Superior temporal gyrus (tissue), 1 donor: ENCODE results near the gene SLC44A4.
"Not testable (repeated sequence)": the region's sequence is repeated elsewhere in the genome, so short reads cannot be mapped to it uniquely, and the experiment has no call there.

Experiments used
- DNase-seq: peaks from one replicate; pipeline ENCODE4 v3.0.0-alpha.2; 2016; ENCODE audit errors: extremely low spot score

The SLC44A4 gene

DNA sequence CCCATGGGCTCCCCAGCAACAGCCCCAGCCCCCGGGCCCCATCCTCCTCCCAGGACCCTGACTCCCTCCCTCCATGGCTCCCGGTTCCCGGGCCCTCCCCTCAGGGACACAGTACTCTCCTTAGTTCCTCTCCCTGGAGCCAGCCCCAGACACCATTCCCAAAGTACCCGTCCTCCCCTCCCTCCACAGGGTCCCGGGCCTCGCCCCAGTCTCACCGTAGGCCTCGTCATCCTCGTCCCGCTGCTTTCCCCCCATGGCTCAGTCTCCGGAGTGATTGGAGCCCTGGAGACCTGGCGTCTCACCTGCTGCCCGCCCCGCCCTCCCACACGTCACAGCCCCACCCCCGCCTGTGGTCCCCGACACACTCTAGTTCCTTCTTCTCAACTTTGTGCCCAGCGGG, at the start of gene SLC44A4:
SLC44A4 (minus strand) TSS at position 272 of the 400 bp plus-strand sequence; CDS start at position 255, 17 bp downstream.
- no peak for DNase-seq

DNA sequence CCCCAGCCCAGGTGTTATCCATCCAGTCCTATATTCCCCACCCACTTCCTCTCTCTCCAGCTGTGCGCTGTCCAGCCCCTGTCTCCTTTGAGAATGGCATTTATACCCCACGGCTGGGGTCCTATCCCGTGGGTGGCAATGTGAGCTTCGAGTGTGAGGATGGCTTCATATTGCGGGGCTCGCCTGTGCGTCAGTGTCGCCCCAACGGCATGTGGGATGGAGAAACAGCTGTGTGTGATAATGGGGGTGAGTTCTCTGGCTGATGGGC, 49.8 kb upstream of the SLC44A4 start:
- DNase-seq = no peak

DNA sequence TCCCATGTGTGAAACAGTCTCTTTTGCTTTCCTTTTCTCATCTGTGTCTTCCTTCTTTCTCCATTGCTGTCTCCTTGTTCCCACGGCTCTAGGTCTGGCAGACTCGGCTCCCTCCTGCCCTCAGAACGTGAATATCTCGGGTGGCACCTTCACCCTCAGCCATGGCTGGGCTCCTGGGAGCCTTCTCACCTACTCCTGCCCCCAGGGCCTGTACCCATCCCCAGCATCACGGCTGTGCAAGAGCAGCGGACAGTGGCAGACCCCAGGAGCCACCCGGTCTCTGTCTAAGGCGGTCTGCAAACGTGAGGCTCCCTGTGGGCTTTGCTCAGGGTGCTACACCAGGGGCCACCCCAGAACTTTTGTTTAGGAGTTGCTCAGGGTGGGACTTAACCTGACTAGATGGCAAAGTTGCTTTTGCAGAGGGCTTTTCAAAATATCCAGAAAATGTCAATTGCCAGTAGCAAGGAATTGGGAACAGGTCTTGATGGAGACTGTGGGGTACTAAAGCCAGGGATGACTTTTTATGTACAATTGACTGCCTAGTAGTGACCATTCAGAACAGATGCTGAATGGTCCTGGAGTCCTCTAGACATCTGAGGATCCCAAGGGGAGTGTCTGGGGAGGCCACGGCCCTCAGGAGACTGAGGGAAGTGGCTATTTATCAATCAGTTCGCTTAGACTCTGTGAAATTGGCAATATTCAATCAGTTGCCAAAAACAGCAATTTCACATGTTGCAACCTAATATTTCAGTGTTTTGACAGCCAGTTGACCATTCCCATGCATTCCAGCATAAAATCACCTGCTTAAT, 49.3 kb upstream of the SLC44A4 start:
- DNase-seq = no peak

DNA sequence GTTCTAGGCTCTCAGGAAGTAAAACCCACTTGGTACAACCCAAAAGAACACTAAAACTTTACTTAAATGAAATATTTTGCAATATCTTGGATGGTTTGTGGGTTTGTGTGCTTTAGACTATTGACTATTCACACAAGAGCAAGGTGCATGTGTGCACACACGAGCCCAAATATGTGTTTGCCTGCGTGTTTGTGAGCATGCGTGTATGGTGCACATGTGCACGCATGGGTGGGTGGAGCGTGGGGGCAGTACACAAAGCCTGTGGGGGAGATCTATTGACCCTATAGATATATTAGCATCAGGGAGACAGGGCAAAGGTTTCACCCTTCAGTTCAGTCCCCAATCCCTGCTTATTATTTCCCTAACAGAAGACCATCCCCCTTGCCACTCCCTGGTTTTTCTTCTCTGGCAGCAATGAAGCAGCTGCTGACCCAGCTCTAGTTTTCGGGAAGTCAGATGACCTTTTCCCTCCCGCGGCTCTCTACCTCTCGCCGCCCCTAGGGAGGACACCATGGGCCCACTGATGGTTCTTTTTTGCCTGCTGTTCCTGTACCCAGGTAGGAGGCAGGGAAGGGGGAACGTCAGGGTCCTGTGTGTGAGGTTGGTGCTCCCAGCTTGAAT, 48.6 kb upstream of the SLC44A4 start, which contains the start of gene C2:
C2 (plus strand) TSS at position 476 of the 621 bp plus-strand sequence; CDS start at position 512, 36 bp downstream.
- no peak for DNase-seq

DNA sequence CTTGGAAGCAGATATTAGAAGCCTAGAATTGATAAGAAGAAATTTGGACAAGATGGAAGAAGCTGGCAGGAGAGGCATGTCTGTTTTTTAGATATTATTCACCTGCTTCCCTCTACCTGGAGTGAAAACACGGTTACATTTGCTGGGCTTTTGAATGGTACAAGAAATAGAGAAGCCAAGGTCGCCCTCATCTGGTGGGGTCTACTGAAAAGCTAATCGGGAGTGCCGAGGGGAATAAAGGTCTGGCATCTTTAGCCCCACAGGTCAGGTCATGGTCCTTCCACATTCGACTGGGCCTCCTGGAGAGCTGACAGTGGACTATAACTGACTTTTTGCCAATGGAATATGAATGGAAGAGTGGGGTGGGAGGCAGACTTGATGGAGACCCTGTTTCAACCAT, 44.1 kb upstream of the SLC44A4 start:
- no peak for DNase-seq

DNA sequence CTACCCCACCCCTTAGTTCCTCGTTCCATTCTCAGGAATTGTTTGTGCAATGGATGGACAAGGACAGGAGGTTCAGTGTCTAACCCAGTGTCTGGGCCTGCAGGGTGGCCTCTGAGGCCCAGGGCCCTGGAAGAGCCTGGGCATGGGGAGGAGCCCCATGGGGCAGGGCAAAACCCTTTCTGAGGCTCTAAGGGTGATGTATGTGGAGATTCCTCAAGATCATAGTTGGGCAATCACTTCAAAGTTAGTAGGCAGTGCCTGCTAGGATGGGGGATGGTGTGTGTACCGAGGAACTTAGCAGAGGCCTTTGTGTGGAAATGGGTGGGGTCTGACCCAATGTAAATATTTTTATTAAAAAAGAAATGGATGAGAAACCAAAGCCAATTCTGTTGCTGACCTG, 42.0 kb upstream of the SLC44A4 start:
- DNase-seq = no peak

DNA sequence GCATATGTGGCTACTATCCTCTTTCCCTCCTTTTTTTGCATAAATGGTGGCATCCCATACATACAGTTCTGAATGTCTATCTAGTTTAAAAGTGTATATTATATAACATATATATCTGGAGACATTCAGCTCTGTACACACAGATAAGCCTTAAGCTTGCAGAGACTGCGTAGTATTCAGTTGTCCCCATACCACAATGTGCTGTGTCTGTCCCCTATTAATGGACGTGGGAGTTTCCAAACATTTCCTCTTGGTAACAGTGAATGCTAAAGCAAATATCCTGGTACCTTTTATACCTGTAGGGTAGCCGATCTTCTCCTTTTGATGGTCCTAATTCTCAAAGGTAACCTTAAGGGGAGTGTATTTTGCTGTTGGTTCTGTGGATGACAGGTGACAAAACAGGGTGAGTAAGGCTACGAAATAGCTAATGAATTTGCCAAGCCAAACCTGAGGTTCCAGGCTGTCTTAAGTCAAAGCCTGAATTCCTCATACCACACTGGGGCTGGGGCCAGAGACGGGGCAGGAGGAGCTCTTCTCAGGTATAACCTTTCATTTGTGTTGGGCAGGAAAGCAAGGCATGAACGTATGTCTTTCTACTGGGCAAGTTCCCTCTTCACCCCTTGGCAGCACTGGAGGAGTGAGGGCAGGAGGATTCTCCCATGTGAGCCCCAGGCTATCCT, 41.0 kb upstream of the SLC44A4 start:
- DNase-seq = no peak

DNA sequence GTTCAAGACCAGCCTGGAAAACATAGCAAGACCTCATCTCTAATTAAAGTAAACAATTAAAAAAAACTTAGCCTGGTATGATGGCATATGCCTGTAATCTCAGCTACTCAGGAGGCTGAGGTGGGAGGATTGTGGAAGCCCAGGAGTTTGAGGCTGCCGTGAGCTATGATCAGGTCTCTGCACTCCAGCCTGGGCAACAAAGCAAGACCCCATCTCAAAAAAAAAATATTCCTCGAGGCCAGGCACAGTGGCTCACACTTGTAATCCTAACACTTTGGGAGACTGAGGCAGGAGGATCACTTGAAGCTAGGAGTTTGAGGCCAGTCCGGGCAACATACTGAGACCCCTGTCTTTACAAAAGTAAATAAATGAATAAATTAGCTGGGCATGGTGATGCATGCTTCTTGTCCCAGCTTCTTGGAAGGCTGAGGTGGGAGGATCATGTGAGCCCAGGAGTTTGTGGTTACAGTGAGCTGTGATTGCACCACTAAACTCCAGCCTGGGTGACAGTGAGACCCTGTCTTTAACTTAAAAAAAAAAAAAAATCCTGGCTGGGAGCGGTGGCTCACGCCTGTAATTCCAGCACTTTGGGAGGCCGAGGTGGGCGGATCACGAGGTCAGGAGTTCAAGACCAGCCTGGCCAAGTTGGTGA, 39.4 kb upstream of the SLC44A4 start:
- no peak for DNase-seq

DNA sequence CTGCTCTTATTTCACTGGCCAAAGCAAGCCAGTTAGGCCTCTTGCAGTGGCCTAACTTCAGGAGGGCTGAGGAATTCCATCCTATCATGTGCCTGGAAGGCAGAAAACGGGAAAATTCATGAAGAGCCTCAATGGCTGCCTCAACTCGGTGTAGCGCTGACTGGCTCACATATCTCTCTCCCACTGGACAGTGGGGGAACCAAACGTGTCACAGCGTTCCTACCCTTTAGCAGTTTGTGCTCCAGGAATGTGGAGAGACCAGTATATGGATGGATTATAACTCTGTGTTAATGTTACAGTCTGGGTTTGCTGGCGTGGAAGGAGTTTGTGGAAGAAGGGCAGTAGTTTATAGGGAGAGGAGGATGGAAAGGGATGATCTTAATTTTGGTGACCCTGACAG, 37.0 kb upstream of the SLC44A4 start:
- DNase-seq = no peak

DNA sequence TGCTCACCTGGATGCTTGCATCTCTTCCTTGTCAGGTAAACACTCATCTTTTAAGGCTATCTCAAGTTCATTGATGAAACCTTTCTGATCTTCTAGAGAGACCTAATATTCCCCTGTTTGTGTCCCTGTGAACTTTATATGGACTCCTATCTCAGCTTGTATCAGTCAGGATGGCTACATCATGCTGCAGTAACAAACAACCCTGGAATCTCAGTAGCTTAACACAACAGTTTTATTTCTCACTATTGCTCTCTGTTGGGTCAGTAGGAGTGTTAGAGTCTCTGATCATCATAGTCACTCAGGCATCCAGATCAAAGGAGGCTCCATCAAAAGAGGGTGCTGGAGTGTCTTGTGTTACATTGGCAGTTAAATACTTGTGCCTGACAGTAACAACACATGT, 36.6 kb upstream of the SLC44A4 start:
- DNase-seq = no peak

DNA sequence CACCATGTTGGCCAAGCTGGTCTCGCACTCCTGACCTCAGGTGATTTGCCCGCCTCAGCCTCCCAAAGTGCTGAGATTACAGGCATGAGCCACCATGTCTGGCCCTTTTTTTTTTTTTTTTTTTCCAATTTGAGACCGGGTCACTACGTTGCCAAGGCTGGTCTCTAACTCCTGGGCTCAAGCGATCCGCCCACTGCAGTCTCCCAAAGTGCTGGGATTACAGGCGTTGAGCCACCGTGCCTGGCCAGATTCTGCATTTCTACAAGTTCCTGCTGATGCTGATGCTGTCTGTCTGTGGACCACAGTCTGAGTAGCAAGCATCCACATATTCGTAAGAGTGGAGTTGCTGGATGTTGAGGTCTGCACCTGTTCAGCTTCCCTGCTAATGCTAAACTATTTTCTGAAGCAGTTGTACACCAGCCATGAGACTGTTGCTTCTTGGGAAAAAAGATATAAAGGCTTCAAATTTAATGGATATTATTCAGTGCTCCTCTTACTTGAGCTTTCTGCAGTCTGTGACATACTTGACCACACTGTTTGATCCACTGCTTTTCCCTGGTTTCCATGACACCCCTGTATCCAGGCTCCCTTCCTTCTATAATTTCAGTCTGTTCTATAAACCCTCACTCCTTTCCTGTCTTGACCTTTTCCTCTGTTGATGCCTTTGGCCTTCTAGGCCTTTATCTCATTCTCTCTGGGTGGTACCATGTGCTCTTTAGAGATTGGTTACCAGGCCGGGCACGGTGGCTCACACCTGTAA, 33.2 kb upstream of the SLC44A4 start:
- DNase-seq = no peak

DNA sequence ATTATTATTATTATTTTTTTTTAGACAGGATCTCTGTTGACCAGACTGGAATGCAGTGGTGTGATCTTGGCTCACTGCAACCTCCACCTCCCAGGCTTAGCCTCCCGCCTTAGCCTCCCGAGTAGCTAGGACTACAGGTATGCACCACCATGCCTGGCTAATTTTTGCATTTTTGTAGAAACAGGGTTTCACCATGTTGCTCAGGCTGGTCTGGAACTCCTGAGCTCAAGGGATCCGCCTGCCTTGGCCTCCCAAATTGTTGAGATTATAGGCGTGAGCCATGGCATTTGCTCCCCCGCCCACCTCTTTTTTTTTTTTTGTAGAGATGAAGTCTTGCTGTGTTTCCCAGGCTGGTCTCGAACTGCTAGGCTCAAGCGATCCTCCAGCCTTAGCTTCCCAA, 30.5 kb upstream of the SLC44A4 start:
- DNase-seq = not testable (repeated sequence)

DNA sequence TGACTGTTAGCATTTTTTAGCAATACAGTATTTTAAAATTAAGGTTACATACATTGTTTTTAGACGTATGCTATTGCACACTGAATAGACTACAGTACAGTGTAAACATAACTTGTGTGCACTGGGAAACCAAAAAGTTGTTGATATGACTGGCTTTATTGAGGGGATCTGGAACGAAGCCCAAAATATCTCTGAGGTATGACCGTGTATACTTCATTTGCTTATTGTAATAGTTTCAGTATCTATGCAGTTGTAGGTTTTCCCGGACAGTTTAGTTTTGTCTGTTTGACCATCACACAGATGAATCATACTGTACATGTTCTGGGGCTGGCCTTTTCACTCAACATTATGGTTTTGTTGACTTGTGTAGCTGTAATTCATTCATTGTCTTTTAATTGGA, 30.0 kb upstream of the SLC44A4 start:
- DNase-seq = no peak

DNA sequence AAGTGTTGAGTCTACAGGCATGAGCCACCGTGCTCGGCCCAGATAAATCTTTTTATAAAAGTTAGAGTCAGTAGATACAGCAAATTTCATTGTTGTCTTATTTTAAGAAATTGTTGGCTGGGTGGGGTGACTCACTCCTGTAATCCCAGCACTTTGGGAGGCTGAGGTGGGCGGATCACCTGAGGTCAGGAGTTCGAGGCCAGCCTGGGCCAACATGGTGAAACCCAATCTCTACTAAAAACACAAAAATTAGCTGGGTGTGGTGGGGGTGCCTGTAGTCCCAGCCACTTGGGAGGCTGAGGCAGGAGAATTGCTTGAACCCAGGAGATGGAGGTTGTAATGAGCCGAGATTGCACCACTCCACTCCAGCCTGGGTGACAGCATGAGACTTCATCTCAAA, 29.5 kb upstream of the SLC44A4 start:
- DNase-seq = not testable (repeated sequence)

DNA sequence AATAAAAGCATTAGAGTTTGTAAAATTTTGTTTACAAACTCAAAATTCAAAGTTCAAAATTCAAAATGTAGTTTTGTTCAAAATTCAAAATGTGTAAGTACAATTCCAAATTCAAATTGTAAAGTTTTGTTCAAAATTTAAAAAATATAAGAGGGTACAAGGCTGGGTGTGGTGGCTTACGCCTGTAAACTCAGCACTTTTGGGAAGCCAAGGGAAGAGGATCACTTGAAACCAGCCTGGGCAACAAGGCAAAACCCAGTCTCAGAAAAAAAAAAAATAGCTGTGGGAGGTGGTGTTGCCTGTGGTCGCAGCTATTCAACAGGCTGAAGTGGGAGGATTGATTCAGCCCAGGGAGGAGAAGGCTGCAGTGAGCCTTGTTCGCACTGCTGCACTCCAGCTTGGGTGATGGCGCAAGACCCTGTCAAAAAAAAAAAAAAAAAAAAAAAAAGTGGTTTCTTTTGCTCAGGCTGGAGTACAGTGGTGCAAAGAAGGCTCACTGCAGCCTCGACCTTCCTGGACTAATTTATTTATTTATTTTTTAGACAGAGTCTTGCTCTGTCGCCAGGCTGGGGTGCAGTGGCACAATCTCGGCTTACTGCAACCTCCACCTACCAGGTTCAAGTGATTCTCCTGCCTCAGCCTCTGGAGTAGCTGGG, 28.5 kb upstream of the SLC44A4 start:
- DNase-seq = no peak

DNA sequence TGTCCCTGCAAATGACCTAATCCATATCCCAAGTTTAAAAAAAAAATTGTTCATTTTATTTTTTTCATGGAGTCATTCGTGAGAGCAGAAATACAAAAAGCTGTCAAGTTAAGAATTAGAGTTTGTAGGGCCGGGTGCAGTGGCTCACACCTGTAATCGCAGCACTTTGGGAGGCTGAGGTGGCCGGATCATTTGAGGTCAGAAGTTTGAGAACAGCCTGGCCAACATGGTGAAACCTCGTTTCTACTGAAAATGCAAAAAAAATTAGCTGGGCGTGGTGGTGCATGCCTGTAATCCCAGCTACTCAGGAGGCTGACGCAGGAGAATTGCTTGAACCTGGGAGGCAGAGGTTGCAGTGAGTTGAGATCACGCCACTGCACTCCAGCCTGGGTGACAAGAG, 27.9 kb upstream of the SLC44A4 start:
- DNase-seq = not testable (repeated sequence)

DNA sequence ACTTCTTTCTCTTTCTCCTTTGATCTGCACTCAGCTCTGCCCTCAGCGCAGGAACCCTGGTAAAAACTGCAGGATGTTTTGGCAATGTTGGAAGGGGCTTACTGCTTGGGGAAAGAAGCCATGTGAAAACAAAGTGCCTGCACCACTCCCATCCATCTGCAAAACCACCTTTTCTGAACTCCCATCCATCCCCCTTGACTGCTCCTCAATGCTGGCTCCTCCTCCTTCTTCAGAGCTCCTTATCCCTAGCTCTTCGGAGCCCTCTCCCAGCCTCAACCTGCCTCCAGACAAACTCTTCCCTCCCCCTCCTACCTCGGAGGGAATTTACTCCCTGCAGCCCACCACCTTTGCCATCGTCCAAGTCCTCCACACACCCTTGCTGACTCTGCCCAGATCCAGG, 27.3 kb upstream of the SLC44A4 start:
- no peak for DNase-seq

DNA sequence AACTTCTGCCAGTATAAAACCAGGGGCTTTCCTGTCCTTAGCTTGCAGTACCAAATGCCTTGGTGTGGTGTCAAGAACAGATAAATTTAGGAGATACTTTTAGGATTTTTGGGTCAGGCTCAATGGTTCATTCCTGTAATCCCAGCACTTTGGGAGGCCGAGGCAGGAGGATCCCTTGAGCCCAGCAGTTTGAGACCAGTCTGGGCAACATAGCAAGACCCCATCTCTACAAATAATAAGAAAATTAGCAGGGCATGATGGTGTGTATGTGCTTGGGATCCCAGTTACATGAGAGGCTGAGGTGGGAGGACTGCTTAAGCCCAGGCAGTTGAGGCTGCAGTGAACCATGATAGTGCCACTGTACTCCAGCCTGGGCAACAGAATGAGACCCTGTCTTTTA, 26.2 kb upstream of the SLC44A4 start:
- DNase-seq = no peak

DNA sequence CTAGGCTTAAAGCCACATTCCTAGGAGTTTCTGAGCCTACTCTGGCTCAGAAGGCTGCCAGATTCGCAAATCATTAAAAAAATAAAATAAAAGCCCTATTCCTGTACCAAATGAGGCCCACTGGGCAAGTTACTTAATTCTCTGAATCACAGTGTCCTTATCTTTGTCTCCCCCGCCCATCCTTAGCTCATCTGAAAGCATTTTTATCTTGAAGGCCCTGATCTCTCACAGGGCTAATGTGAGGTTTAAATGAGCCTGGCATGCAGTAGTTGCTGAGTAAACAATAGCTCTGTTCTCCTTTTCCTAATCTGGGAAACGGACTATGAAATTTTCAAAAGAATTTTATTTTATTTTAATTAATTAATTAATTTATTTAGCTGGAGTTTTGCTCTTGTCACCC, 25.2 kb upstream of the SLC44A4 start:
- no peak for DNase-seq

DNA sequence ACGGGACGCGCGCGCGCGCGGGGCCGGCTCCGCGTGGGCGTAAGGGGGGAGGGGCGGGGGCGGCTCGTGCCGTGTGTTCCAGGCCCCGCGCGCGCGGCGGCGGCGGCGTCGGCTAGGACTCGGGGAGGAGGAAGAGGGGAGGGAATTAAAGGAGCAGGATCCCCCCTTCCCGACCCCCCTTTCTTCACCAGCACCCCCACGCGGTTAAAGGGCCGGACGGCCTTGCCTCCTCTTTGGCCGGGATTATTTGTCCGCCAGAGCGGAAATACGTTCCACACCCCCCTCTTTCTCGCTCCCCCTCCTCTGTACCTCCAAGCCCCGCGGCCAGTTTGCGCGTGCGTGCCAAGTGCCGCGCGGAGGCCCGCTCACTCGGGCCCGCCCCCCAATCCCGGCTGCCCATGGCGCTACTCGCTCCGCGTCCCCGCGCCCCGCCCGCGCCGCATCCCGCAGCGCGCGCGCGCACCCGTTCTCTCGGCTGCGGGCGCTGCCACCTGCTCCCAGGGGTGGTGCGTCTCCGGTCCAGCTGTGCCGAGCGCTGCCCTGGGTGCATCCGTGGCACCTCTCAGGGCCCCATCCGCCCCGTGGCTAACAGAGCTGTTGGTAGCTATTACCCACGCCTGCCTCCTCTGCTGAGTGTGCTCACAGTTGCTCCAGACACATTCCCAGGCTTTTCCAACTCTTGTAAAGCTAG, 23.3 kb upstream of the SLC44A4 start, which contains the start of gene ZBTB12:
ZBTB12 (minus strand) TSS at position 134 of the 691 bp plus-strand sequence. CDS start 781 bp downstream, outside the sequence.
- peak; percentile 97 for DNase-seq
